Ovary (tissue), 3 donors: Measurements from ENCODE around the gene KCNB1.

ENCODE experiments used
- CTCF ChIP-seq, 3 donors: fragments of 450-650 bp in 2 of 3; fragments of 200-600 bp in 1 of 3; IDR thresholded peaks; one replicate each; pipeline versions ENCODE4 v1.5.1 to v1.8.0; 2016 to 2022; ENCODE audit warnings: antibody characterized with exemption in 3 of 3, mild to moderate bottlenecking in 1 of 3
- EP300 ChIP-seq: sonication (generic); formaldehyde crosslinking; IDR thresholded peaks from one replicate; pipeline ENCODE4 v1.6.1; 2017; ENCODE audit warnings: antibody characterized with exemption
- donor health status: DM: no; HTN: no; CAD: no.

GRCh38 chr20:49339123-49339522 lies 143.3 kb downstream of the KCNB1 start:
- TF ChIP-seq CTCF (IDR thresholded peaks at IDR 0.05): no peak
- TF ChIP-seq EP300: no peak
